Glomerular endothelial cell (primary cell): ENCODE data around the gene VASH2. TPM values are rescaled to one million over a fixed set of nuclear protein-coding genes. Genes with fewer than 3 reads are reported as not detected.
"Not testable (repeated sequence)": the region's sequence is repeated elsewhere in the genome, so short reads cannot be mapped to it uniquely, and the experiment has no call there.

ENCODE experiments used
- DNase-seq: peaks from one replicate; pipeline ENCODE4 v3.0.0-alpha.2; 2011; ENCODE audit warnings: low read depth, low spot score; ENCODE audit errors: extremely low read depth
- total RNA-seq: library from RNA; depleted of rRNA; stranded (reverse); fragments of >200 nt; gene quantifications from 2 replicates; pipeline ENCODE4 v1.2.3, GENCODE V29; 2015

VASH2 gene
- total RNA-seq, 1 donor from 2014 or later = 0.76 TPM

GRCh38 chr1:213017447-213018273 lies 67.3 kb downstream of the VASH2 start:
- DNase-seq = no peak

- DNase-seq = no peak
Measured at GRCh38 chr1:213019450-213019849, 69.1 kb downstream of the VASH2 start.

DNA sequence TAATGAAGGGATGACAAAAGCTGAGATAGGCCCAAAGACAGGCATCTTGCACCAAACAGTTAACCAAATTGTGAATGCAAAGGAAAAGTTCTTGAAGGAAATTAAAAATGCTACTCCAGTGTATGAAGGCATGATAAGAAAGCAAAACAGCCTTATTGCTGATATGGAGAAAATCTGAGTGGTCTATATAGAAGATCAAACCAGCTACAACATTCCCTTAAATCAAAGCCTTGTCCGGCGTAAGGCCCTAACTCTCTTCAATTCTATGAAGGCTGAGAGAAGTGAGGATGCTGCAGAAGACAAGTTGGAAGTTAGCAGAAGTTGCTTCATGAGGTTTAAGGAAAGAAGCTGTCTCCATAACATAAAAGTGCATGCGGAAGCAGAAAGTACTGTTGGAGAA lies 69.7 kb downstream of the VASH2 start:
- DNase-seq = no peak

- DNase-seq = not testable (repeated sequence)
Measured at GRCh38 chr1:213027024-213027423, 76.7 kb downstream of the VASH2 start.

GRCh38 chr1:213032651-213033050 lies 82.3 kb downstream of the VASH2 start:
- DNase-seq = no peak

GRCh38 chr1:213034713-213035112 lies 84.4 kb downstream of the VASH2 start:
- no peak for DNase-seq

DNA sequence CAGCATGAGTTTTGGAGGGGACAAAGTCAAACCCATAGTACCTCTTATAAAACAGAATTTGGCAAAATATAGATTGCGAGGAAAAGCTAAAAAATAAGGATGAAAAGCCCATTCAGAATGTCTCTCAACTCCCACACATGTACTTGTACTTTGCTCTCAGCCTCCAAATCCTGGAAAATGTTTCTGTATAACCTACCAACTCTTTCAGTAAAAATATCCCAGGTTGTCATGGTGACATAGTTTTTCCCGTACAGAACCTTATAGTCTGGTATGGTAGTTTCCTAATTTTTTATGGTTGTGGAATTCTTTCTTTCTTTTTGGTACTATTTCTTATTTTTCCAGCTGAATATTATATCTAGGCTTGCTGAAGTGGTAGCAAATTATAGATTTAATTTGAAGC lies 85.2 kb downstream of the VASH2 start:
- DNase-seq = no peak

Other genes with a start within 250 kb of the VASH2 start
- 25.8 and 26.2 TPM in 2 replicates for gene NSL1, start 158.8 kb upstream of the VASH2 start, total RNA-seq
- gene TATDN3, start 158.6 kb upstream of the VASH2 start, total RNA-seq = 9.4 and 9.5 TPM in 2 replicates
- not detected in 2 replicates for gene SPATA45, start 102.9 kb upstream of the VASH2 start, total RNA-seq
- gene FLVCR1, start 92.3 kb upstream of the VASH2 start, total RNA-seq = 4.1 and 7.1 TPM in 2 replicates
- 14.4 and 43.0 TPM in 2 replicates for gene ANGEL2, start 65.3 kb downstream of the VASH2 start, total RNA-seq
- 14.0 and 18.4 TPM in 2 replicates for gene RPS6KC1, start 100.7 kb downstream of the VASH2 start, total RNA-seq